T-cell (primary cell): ENCODE data around the gene ENPP1. TPM values are rescaled to one million over a fixed set of nuclear protein-coding genes. Genes with fewer than 3 reads are reported as not detected.

ENCODE experiments used
- ATAC-seq, 4 experiments: fragments of 200-7000 bp in 3 of 4; fragments of 150-1000 bp in 1 of 4; cut with Tn5 transposase; replicated peaks in 1 of 4; 1 replicate in 3 of 4; 2 replicates in 1 of 4; pipeline ENCODE4 v1.10.0; 2021; ENCODE audit warnings: moderate library complexity in 3 of 4, mild to moderate bottlenecking in 2 of 4, moderate number of reproducible peaks in 1 of 4
- CTCF ChIA-PET, 2 donors: fragments of 300-600 bp; sonication (Branson Sonifier 250); formaldehyde crosslinking; loops; one replicate each; lab custom pipeline; 2022; ENCODE audit warnings: antibody characterized with exemption in 2 of 2; lab: Charles Lee
- POLR2A ChIA-PET, 2 donors: fragments of 300-600 bp; sonication (Branson Sonifier 250); formaldehyde crosslinking; loops; one replicate each; lab custom pipeline; 2022; ENCODE audit warnings: antibody characterized with exemption in 2 of 2; lab: Charles Lee
- DNase-seq, 35 experiments: peaks; one replicate each; pipeline versions ENCODE4 v3.0.0 to v3.0.0-alpha.2; 2013 to 2023
- H3K27ac ChIP-seq: one replicate; pipeline ENCODE4 v1.5.1; 2013; ENCODE audit warnings: low read length
- H3K27me3 ChIP-seq, 2 experiments: replicated peaks in 1 of 2; 1 replicate in 1 of 2; 2 replicates in 1 of 2; pipeline versions ENCODE4 v1.6.1 to v1.7.0; 2013; ENCODE audit warnings: low read length in 1 of 2, mixed read lengths in 1 of 2; ENCODE audit not compliant: control insufficient read depth in 2 of 2, insufficient read depth in 2 of 2; ENCODE audit errors: extremely low read depth in 1 of 2
- H3K36me3 ChIP-seq, 2 donors: 1 replicate in 1 of 2; 2 replicates in 1 of 2; pipeline versions ENCODE4 v1.6.1 to v1.7.0; 2013; ENCODE audit warnings: low read length in 1 of 2; ENCODE audit not compliant: control insufficient read depth in 2 of 2, insufficient read depth in 1 of 2; ENCODE audit errors: extremely low read depth in 1 of 2
- H3K4me1 ChIP-seq, 2 experiments: 1 replicate in 1 of 2; 2 replicates in 1 of 2; pipeline versions ENCODE4 v1.6.1 to v1.7.0; 2013; ENCODE audit warnings: low read length in 2 of 2, mixed read lengths in 1 of 2; ENCODE audit not compliant: insufficient read depth in 2 of 2, control insufficient read depth in 1 of 2; ENCODE audit errors: extremely low read depth in 1 of 2
- H3K4me3 ChIP-seq, 2 donors: 1 replicate in 1 of 2; 2 replicates in 1 of 2; pipeline versions ENCODE4 v1.5.1 to v1.7.0; 2013; ENCODE audit warnings: mild to moderate bottlenecking in 2 of 2, low read length in 1 of 2, moderate library complexity in 1 of 2; ENCODE audit not compliant: control insufficient read depth in 1 of 2; ENCODE audit errors: extremely low read depth in 1 of 2
- H3K9me3 ChIP-seq: 2 replicates; pipeline ENCODE4 v1.7.0; 2013
- H3K27ac Mint-ChIP-seq, 2 donors: one replicate each; pipeline ENCODE4 v1.8.0; 2020 to 2021; ENCODE audit warnings: mild to moderate bottlenecking in 2 of 2, mixed read lengths in 2 of 2
- H3K27me3 Mint-ChIP-seq, 2 donors: one replicate each; pipeline ENCODE4 v1.8.0; 2021 to 2022; ENCODE audit warnings: mixed read lengths in 2 of 2
- H3K36me3 Mint-ChIP-seq: one replicate; pipeline ENCODE4 v1.8.0; 2021; ENCODE audit warnings: mixed read lengths
- H3K4me1 Mint-ChIP-seq, 3 donors: one replicate each; pipeline ENCODE4 v1.8.0; 2020 to 2022; ENCODE audit warnings: mixed read lengths in 3 of 3, mild to moderate bottlenecking in 1 of 3
- H3K4me3 Mint-ChIP-seq, 3 donors: one replicate each; pipeline ENCODE4 v1.8.0; 2020 to 2022; ENCODE audit warnings: mild to moderate bottlenecking in 3 of 3, mixed read lengths in 3 of 3, moderate library complexity in 3 of 3
- H3K9me3 Mint-ChIP-seq, 3 donors: one replicate each; pipeline ENCODE4 v1.8.0; 2020 to 2022; ENCODE audit warnings: mixed read lengths in 3 of 3
- WGBS: methylation state at CpG from one replicate; pipeline ENCODE4 v1.1.5; 2013; ENCODE audit warnings: missing lambda C conversion rate; ENCODE audit not compliant: insufficient coverage; 5-methylcytosine and 5-hydroxymethylcytosine counted together
- total RNA-seq, 35 experiments: library from RNA in 6 of 35; stranded (reverse) in 6 of 35; fragments of 120-200 nt in 1 of 35; gene quantifications; one replicate each; pipeline versions ENCODE4 v1.2.1 to v1.2.4 and lab custom pipeline; 2013 to 2026

Gene ENPP1
- total RNA-seq, 5 donors from 2014 or later (not counting 1 experiment from before 2014, with no cell fraction given) = 0.15 to 0.47 (median 0.35) TPM

- H3K4me3 Mint-ChIP-seq = no peak overlapping the region
- no peaks in the 10 kb centered on the region for H3K9me3 Mint-ChIP-seq
- Histone ChIP-seq H3K27me3 (no peaks in the 10 kb centered on the region), H3K4me3 (no peak overlapping the region), H3K36me3 (no peaks in the 10 kb centered on the region), H3K4me1 (no peaks in the 10 kb centered on the region), H3K9me3 (no peaks in the 10 kb centered on the region), H3K27ac (no peak overlapping the region)
- H3K4me1 Mint-ChIP-seq = peaks cover 0 to 6% (median 4%) of the 10 kb centered on the region in 3 donors
- ATAC-seq (no peak), DNase-seq (no peak)
- CTCF ChIA-PET = interaction anchor here in 1 of 2 donors (0.6 kb wide), 1 partner anchor 887 kb away, joined by 3 read pairs; no protein-coding TSS in a partner anchor
- no peaks in the 10 kb centered on the region for H3K36me3 Mint-ChIP-seq
- POLR2A ChIA-PET = no interaction called here
- peaks cover 3 to 7% of the 10 kb centered on the region in 2 donors for H3K27me3 Mint-ChIP-seq
- no peak overlapping the region for H3K27ac Mint-ChIP-seq
- 0% methylated on average over 1 of the region's 1 CpG for WGBS
These were observed 18.6 kb upstream of the ENPP1 start for GRCh38 chr6:131789219-131789618.

- H3K9me3 Mint-ChIP-seq = no peaks in the 10 kb centered on the region
- 76% methylated on average over 3 of the region's 5 CpGs for WGBS
- H3K4me1 ChIP-seq = no peaks in the 10 kb centered on the region
- no peaks in the 10 kb centered on the region for H3K9me3 ChIP-seq
- H3K27me3 Mint-ChIP-seq = peaks cover 0 to 2% of the 10 kb centered on the region in 2 donors
- H3K27ac ChIP-seq = no peak overlapping the region
- no peak for DNase-seq
- ChIA-PET CTCF (no interaction called here), POLR2A (no interaction called here)
- no peak overlapping the region for H3K4me3 ChIP-seq
- no peaks in the 10 kb centered on the region for H3K36me3 Mint-ChIP-seq
- H3K27ac Mint-ChIP-seq = no peak overlapping the region
- H3K4me1 Mint-ChIP-seq = peaks cover 0 to 6% (median 4%) of the 10 kb centered on the region in 3 donors
- no peak for ATAC-seq
- H3K4me3 Mint-ChIP-seq = no peak overlapping the region
- no peaks in the 10 kb centered on the region for H3K36me3 ChIP-seq
- H3K27me3 ChIP-seq = peaks cover 0 to 2% of the 10 kb centered on the region in 2 experiments
These were observed 16.3 kb upstream of the ENPP1 start for GRCh38 chr6:131791476-131791875.

- H3K4me1 Mint-ChIP-seq = peaks cover 0 to 6% (median 4%) of the 10 kb centered on the region in 3 donors
- no peak overlapping the region for H3K4me3 ChIP-seq
- peaks cover 0 to 2% of the 10 kb centered on the region in 2 experiments for H3K27me3 ChIP-seq
- ATAC-seq (no peak), DNase-seq (no peak)
- no peak overlapping the region for H3K4me3 Mint-ChIP-seq
- H3K27ac Mint-ChIP-seq = no peak overlapping the region
- H3K9me3 Mint-ChIP-seq = no peaks in the 10 kb centered on the region
- WGBS = 71% methylated on average over 6 of the region's 6 CpGs
- H3K36me3 ChIP-seq = no peaks in the 10 kb centered on the region
- no peaks in the 10 kb centered on the region for H3K36me3 Mint-ChIP-seq
- ChIA-PET CTCF (interaction anchor here in 1 of 2 donors (1.0 kb wide), 1 partner anchor 46 kb away, joined by 3 read pairs; no protein-coding TSS in a partner anchor), POLR2A (no interaction called here)
- H3K27ac ChIP-seq = no peak overlapping the region
- no peaks in the 10 kb centered on the region for H3K9me3 ChIP-seq
- peaks cover 0 to 8% of the 10 kb centered on the region in 2 donors for H3K27me3 Mint-ChIP-seq
- no peaks in the 10 kb centered on the region for H3K4me1 ChIP-seq
These were observed 15.7 kb upstream of the ENPP1 start for GRCh38 chr6:131792091-131792496.

GRCh38 chr6:131795366-131795765 is 12.5 kb upstream of the ENPP1 start:
- Mint-ChIP-seq H3K4me1 (no peaks in the 10 kb centered on the region), H3K9me3 (peaks cover 0 to 7% (median 2%) of the 10 kb centered on the region in 3 donors), H3K27me3 (peaks cover 6 to 15% of the 10 kb centered on the region in 2 donors), H3K4me3 (no peak overlapping the region), H3K36me3 (no peaks in the 10 kb centered on the region), H3K27ac (no peak overlapping the region)
- WGBS = no CpG with 5 or more reads among the region's 2 CpGs
- H3K36me3 ChIP-seq = no peaks in the 10 kb centered on the region
- POLR2A ChIA-PET = no interaction called here
- CTCF ChIA-PET = no interaction called here
- H3K27ac ChIP-seq = no peak overlapping the region
- no peak overlapping the region for H3K4me3 ChIP-seq
- H3K4me1 ChIP-seq = no peaks in the 10 kb centered on the region
- DNase-seq (no peak), ATAC-seq (no peak)
- no peaks in the 10 kb centered on the region for H3K9me3 ChIP-seq
- peaks cover 0 to 2% of the 10 kb centered on the region in 2 experiments for H3K27me3 ChIP-seq

GRCh38 chr6:131802347-131802746 is 5.5 kb upstream of the ENPP1 start:
- POLR2A ChIA-PET = no interaction called here
- peaks cover 10 to 13% of the 10 kb centered on the region in 2 donors for H3K27me3 Mint-ChIP-seq
- no CpG with 5 or more reads among the region's 2 CpGs for WGBS
- Histone ChIP-seq H3K4me1 (peaks cover 1 to 3% of the 10 kb centered on the region in 2 experiments), H3K36me3 (no peaks in the 10 kb centered on the region), H3K27me3 (peaks cover under 1 to 8% of the 10 kb centered on the region in 2 experiments), H3K4me3 (no peak overlapping the region), H3K9me3 (no peaks in the 10 kb centered on the region), H3K27ac (no peak overlapping the region)
- CTCF ChIA-PET = no interaction called here
- peaks cover 0 to 7% (median 2%) of the 10 kb centered on the region in 3 donors for H3K9me3 Mint-ChIP-seq
- no peak overlapping the region for H3K4me3 Mint-ChIP-seq
- H3K36me3 Mint-ChIP-seq = no peaks in the 10 kb centered on the region
- H3K27ac Mint-ChIP-seq = no peak overlapping the region
- H3K4me1 Mint-ChIP-seq = peaks cover 15 to 19% (median 19%) of the 10 kb centered on the region in 3 donors
- DNase-seq (no peak), ATAC-seq (no peak)

- Histone ChIP-seq H3K27ac (no peak overlapping the region), H3K36me3 (no peaks in the 10 kb centered on the region), H3K27me3 (peaks cover 6 to 9% of the 10 kb centered on the region in 2 experiments), H3K4me1 (peaks cover 3 to 6% of the 10 kb centered on the region in 2 experiments), H3K9me3 (no peaks in the 10 kb centered on the region), H3K4me3 (no peak overlapping the region)
- POLR2A ChIA-PET = no interaction called here
- 55% methylated on average over 8 of the region's 10 CpGs for WGBS
- H3K4me3 Mint-ChIP-seq = no peak overlapping the region
- H3K36me3 Mint-ChIP-seq = no peaks in the 10 kb centered on the region
- H3K9me3 Mint-ChIP-seq = peaks cover 0 to 7% (median 2%) of the 10 kb centered on the region in 3 donors
- H3K27me3 Mint-ChIP-seq = peaks cover 7 to 12% of the 10 kb centered on the region in 2 donors
- H3K4me1 Mint-ChIP-seq = peaks cover 19 to 22% (median 22%) of the 10 kb centered on the region in 3 donors
- ATAC-seq (no peak), DNase-seq (no peak)
- CTCF ChIA-PET = no interaction called here
- no peak overlapping the region for H3K27ac Mint-ChIP-seq
These were observed 4.6 kb upstream of the ENPP1 start for GRCh38 chr6:131803007-131803769.
